HG02884 (cell line): ENCODE data around the gene IGF2BP3.

ENCODE experiments used
- ATAC-seq: cut with Tn5 transposase; IDR thresholded peaks from one replicate; pipeline ENCODE4 v1.9.1; 2021; ENCODE audit warnings: mild to moderate bottlenecking, moderate library complexity; ENCODE audit not compliant: unreplicated experiment

The IGF2BP3 gene

GRCh38 chr7:23472556-23472955 lies 2.3 kb upstream of the IGF2BP3 start:
- no peak for ATAC-seq

- no peak for ATAC-seq
These were observed 1.8 kb upstream of the IGF2BP3 start for GRCh38 chr7:23472046-23472445.

GRCh38 chr7:23471106-23471859 lies 992 bp upstream of the IGF2BP3 start:
- peak; percentile 22 for ATAC-seq

- ATAC-seq: no peak
These were observed 385 bp downstream of the IGF2BP3 start for GRCh38 chr7:23469961-23470250.

- ATAC-seq: no peak
These were observed 936 bp downstream of the IGF2BP3 start for GRCh38 chr7:23469150-23469960.

- no peak for ATAC-seq
These were observed 1.7 kb downstream of the IGF2BP3 start for GRCh38 chr7:23468526-23469149.

GRCh38 chr7:23467806-23468525 lies 2.3 kb downstream of the IGF2BP3 start:
- ATAC-seq: peak; percentile 20

- ATAC-seq: no peak
These were observed 2.9 kb downstream of the IGF2BP3 start for GRCh38 chr7:23467291-23467805.

GRCh38 chr7:23462846-23463245 lies 7.4 kb downstream of the IGF2BP3 start:
- ATAC-seq: no peak

- no peak for ATAC-seq
These were observed 12.2 kb downstream of the IGF2BP3 start for GRCh38 chr7:23458044-23458443.

- no peak for ATAC-seq
These were observed 14.2 kb downstream of the IGF2BP3 start for GRCh38 chr7:23456093-23456492.

- no peak for ATAC-seq
These were observed 15.3 kb downstream of the IGF2BP3 start for GRCh38 chr7:23454881-23455526.

GRCh38 chr7:23450518-23450917 lies 19.8 kb downstream of the IGF2BP3 start:
- no peak for ATAC-seq

GRCh38 chr7:23449941-23450340 lies 20.4 kb downstream of the IGF2BP3 start:
- no peak for ATAC-seq

- ATAC-seq: no peak
These were observed 25.0 kb downstream of the IGF2BP3 start for GRCh38 chr7:23445326-23445725.

- ATAC-seq: no peak
These were observed 26.3 kb downstream of the IGF2BP3 start for GRCh38 chr7:23443974-23444373.

- ATAC-seq: no peak
These were observed 32.1 kb downstream of the IGF2BP3 start for GRCh38 chr7:23438171-23438570.

- ATAC-seq: no peak
These were observed 36.0 kb downstream of the IGF2BP3 start for GRCh38 chr7:23434147-23434917.

GRCh38 chr7:23431702-23432199 lies 38.5 kb downstream of the IGF2BP3 start:
- ATAC-seq: no peak

GRCh38 chr7:23430893-23431259 lies 39.4 kb downstream of the IGF2BP3 start:
- no peak for ATAC-seq
